Right lobe of liver (tissue), 6 donors: ENCODE data around the gene PPIL4. TPM values are rescaled to one million over a fixed set of nuclear protein-coding genes. Genes with fewer than 3 reads are reported as not detected.

ENCODE experiments used
- ATAC-seq, 4 donors: fragments of 200-7000 bp; cut with Tn5 transposase; one replicate each; pipeline ENCODE4 v1.9.1; 2020; ENCODE audit warnings: mild to moderate bottlenecking in 4 of 4, moderate library complexity in 4 of 4
- DNase-seq, 3 donors: peaks; one replicate each; pipeline ENCODE4 v3.0.0-alpha.2; 2020
- H3K27ac ChIP-seq, 3 donors: fragments of 200-600 bp; one replicate each; pipeline ENCODE4 v1.8.0; 2022
- H3K27me3 ChIP-seq, 2 donors: fragments of 200-600 bp; one replicate each; pipeline ENCODE4 v1.8.0; 2022
- H3K36me3 ChIP-seq, 4 donors: fragments of 200-600 bp; sonication (generic) in 1 of 4; one replicate each; pipeline versions ENCODE4 v1.5.1 to v1.8.0; 2017 to 2022; ENCODE audit warnings: control low read depth in 1 of 4
- H3K4me1 ChIP-seq, 4 donors: fragments of 200-600 bp; sonication (generic) in 1 of 4; one replicate each; pipeline versions ENCODE4 v1.5.1 to v1.8.0; 2017 to 2022; ENCODE audit warnings: control low read depth in 1 of 4
- H3K4me3 ChIP-seq, 3 donors: fragments of 200-600 bp; one replicate each; pipeline ENCODE4 v1.8.0; 2022
- H3K9me3 ChIP-seq, 4 donors: fragments of 200-600 bp; sonication (generic) in 1 of 4; one replicate each; pipeline versions ENCODE4 v1.5.1 to v1.8.0; 2017 to 2022; ENCODE audit warnings: control low read depth in 1 of 4
- CTCF ChIP-seq, 4 donors: fragments of 200-600 bp in 3 of 4; fragments of 450-650 bp in 1 of 4; IDR thresholded peaks; one replicate each; pipeline versions ENCODE4 v1.5.1 to v1.8.0; 2016 to 2022; ENCODE audit warnings: antibody characterized with exemption in 4 of 4, mild to moderate bottlenecking in 2 of 4
- POLR2A ChIP-seq: fragments of 450-650 bp; IDR thresholded peaks from one replicate; pipeline ENCODE4 v1.6.1; 2017; ENCODE audit warnings: antibody characterized with exemption, mild to moderate bottlenecking
- WGBS: methylation state at CpG from one replicate; pipeline ENCODE4 v1.1.6; 2018; ENCODE audit warnings: low coverage, low lambda C conversion rate; ENCODE audit not compliant: insufficient coverage; ENCODE audit errors: missing lambda C conversion rate; 5-methylcytosine and 5-hydroxymethylcytosine counted together
- intact Hi-C, 2 donors: fragments of 100-400 bp; cut with DNase I; formaldehyde crosslinking; loops; one replicate each; pipeline versions ENCODE4 v1.11.2 to v1.14.1; 2022
- total RNA-seq, 6 experiments: library from RNA; depleted of rRNA in 2 of 6; stranded (reverse); fragments of >200 nt in 2 of 6; fragmentation: NEBNext Ultra II Directional in 3 of 6; extraction: Animal tissue kit (Norgen Biotek cat#: 25700) in 3 of 6; gene quantifications; one replicate each; pipeline versions ENCODE4 v1.1.0 to v1.2.4, GENCODE V29; 2016 to 2023
- donor health status: DM: no; HTN: yes; CAD: no.
- donor health status: DM: no; HTN: no; CAD: no.
- donor health status: DM: no; HTN: no; CAD: no.
- donor health status: DM: no; HTN: yes; CAD: no.
- donor health status: DM: no; HTN: yes; CAD: no.

The PPIL4 gene
- total RNA-seq, 6 experiments from 2014 or later: 7.5 to 9.6 (median 8.7) TPM

DNA sequence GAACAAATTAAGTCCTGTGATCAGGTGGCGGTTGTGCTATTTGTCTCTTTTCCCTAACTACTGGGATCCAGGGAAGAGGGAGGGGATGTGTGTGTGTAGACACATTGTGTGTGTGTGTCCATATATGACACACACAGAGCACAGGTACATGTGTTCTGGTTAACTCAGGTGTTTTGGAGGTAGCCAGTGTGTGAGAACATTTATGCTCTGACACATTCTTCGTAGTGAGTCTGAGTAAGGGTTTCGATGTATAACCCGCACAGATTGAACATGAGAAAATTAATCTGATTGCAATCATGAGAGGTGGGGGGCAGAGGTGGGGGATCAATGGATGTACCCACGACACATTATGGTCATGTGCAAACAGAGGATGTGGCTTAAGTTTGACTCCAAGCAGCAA, 73.6 kb downstream of the PPIL4 start:
- DNase-seq (no peak), ATAC-seq (no peak)
- TF ChIP-seq CTCF (IDR thresholded peaks at IDR 0.05): no peak
- TF ChIP-seq POLR2A: no peak
- H3K36me3 ChIP-seq: no peaks in the 10 kb centered on the region
- WGBS: 77% methylated on average over 4 of the region's 5 CpGs
- no peaks in the 10 kb centered on the region for H3K9me3 ChIP-seq
- H3K27ac ChIP-seq: no peak overlapping the region
- H3K27me3 ChIP-seq: no peaks in the 10 kb centered on the region
- no peak overlapping the region for H3K4me3 ChIP-seq
- intact Hi-C loops: no loop called here
- no peaks in the 10 kb centered on the region for H3K4me1 ChIP-seq

- 55% methylated on average over 3 of the region's 3 CpGs for WGBS
- DNase-seq (no peak), ATAC-seq (no peak)
- H3K27me3 ChIP-seq: no peaks in the 10 kb centered on the region
- no peaks in the 10 kb centered on the region for H3K36me3 ChIP-seq
- H3K4me3 ChIP-seq: no peak overlapping the region
- no peak overlapping the region for H3K27ac ChIP-seq
- TF ChIP-seq CTCF (IDR thresholded peaks at IDR 0.05) (no peak), POLR2A (no peak)
- H3K4me1 ChIP-seq: no peaks in the 10 kb centered on the region
- intact Hi-C loops: no loop called here
- H3K9me3 ChIP-seq: no peaks in the 10 kb centered on the region
Observed at GRCh38 chr6:149471801-149472200, 74.0 kb downstream of the PPIL4 start.

DNA sequence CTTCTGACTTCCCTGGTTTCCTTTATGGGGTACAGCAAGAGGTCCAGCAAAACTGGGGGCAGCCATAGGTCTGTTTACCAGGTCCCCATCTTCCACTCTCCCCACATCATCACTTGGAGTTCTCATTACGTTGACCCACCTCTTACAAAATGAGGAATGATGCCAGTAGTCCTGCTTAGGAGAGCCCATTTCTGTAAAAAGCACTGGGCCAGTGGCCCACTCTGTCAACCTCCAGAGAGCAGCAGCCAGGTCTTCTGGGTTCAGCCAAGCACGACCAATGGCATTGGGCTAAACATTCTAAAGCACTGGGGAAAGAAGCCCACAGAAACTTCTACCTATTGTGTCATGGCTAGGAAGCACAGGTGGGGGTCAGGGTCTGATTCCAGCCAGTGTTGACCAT, 74.9 kb downstream of the PPIL4 start:
- WGBS: 86% methylated on average over 1 of the region's 2 CpGs
- Histone ChIP-seq H3K27ac (no peak overlapping the region), H3K36me3 (no peaks in the 10 kb centered on the region), H3K9me3 (no peaks in the 10 kb centered on the region), H3K4me3 (no peak overlapping the region), H3K4me1 (no peaks in the 10 kb centered on the region), H3K27me3 (no peaks in the 10 kb centered on the region)
- DNase-seq: no peak
- intact Hi-C loops: no loop called here
- TF ChIP-seq POLR2A (no peak), CTCF (IDR thresholded peaks at IDR 0.05) (no peak)
- no peak for ATAC-seq

GRCh38 chr6:149468179-149468578, 77.7 kb downstream of the PPIL4 start:
- intact Hi-C loops: no loop called here
- Histone ChIP-seq H3K36me3 (no peaks in the 10 kb centered on the region), H3K4me3 (no peak overlapping the region), H3K27ac (no peak overlapping the region), H3K9me3 (no peaks in the 10 kb centered on the region), H3K27me3 (no peaks in the 10 kb centered on the region), H3K4me1 (no peaks in the 10 kb centered on the region)
- DNase-seq: no peak
- WGBS: 35% methylated on average over 2 of the region's 2 CpGs
- ATAC-seq: no peak
- TF ChIP-seq POLR2A (no peak), CTCF (IDR thresholded peaks at IDR 0.05) (no peak)

DNA sequence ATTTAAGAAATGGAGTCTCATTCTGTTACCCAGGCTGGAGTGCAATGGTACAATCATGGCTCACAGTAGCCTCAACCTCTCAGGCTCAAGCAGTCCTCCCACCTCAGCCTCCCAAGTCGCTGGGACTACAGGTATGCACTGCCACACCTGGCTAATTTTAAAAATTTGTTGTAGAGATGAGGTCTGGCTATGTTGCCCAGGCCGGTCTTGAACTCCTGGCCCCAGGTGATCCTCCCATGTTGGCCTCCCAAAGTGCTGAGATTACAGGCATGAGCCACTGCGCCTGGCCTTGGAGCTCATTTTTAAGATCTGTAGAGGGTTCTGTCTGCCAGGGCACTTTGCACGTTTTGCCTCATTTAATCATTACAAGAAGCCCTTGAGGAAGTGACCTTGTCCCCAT, 78.6 kb downstream of the PPIL4 start:
- Histone ChIP-seq H3K4me1 (no peaks in the 10 kb centered on the region), H3K27me3 (no peaks in the 10 kb centered on the region), H3K9me3 (no peaks in the 10 kb centered on the region), H3K4me3 (no peak overlapping the region), H3K36me3 (no peaks in the 10 kb centered on the region), H3K27ac (no peak overlapping the region)
- no peak for DNase-seq
- WGBS: 50% methylated on average over 2 of the region's 4 CpGs
- no peak for ATAC-seq
- intact Hi-C loops: no loop called here
- no peak for TF ChIP-seq POLR2A
- no peak for TF ChIP-seq CTCF (IDR thresholded peaks at IDR 0.05)
